Measurements from ENCODE around the gene PTPN13.
A peak's percentile ranks its signal among the peaks of the same experiment; 100 is the strongest.

The PTPN13 gene, protein sequence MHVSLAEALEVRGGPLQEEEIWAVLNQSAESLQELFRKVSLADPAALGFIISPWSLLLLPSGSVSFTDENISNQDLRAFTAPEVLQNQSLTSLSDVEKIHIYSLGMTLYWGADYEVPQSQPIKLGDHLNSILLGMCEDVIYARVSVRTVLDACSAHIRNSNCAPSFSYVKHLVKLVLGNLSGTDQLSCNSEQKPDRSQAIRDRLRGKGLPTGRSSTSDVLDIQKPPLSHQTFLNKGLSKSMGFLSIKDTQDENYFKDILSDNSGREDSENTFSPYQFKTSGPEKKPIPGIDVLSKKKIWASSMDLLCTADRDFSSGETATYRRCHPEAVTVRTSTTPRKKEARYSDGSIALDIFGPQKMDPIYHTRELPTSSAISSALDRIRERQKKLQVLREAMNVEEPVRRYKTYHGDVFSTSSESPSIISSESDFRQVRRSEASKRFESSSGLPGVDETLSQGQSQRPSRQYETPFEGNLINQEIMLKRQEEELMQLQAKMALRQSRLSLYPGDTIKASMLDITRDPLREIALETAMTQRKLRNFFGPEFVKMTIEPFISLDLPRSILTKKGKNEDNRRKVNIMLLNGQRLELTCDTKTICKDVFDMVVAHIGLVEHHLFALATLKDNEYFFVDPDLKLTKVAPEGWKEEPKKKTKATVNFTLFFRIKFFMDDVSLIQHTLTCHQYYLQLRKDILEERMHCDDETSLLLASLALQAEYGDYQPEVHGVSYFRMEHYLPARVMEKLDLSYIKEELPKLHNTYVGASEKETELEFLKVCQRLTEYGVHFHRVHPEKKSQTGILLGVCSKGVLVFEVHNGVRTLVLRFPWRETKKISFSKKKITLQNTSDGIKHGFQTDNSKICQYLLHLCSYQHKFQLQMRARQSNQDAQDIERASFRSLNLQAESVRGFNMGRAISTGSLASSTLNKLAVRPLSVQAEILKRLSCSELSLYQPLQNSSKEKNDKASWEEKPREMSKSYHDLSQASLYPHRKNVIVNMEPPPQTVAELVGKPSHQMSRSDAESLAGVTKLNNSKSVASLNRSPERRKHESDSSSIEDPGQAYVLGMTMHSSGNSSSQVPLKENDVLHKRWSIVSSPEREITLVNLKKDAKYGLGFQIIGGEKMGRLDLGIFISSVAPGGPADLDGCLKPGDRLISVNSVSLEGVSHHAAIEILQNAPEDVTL (N-terminal part only)
- 1.2 to 19.2 (median 7.5) reads per million in 17 experiments for total RNA-seq

- peak; percentile 90 to 92 (median 90) for DNase-seq
Observed at GRCh38 chr4:86593688-86594558, at the start of gene PTPN13. PTPN13 (plus strand) TSS chr4:86594315; CDS start chr4:86635257, 40,942 bp downstream.

DNA sequence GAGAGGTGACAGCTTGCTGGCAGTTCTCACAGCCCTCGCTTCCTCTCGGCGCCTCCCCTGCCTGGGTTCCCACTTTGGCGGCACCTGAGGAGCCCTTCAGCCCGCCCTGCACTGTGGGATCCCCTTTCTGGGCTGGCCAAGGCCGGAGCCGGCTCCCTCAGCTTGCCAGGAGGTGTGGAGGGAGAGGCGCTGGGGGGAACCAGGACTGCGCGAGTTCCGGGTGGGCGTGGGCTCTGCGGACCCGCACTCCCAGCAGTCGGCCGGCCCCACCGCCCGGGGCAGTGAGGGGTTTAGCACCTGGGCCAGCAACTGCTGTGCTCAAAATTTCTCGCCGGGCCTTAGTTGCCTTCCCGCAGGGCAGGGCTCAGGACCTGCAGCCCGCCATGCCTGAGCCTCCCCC, 47.0 kb upstream of the PTPN13 start:
- no peak for DNase-seq

DNA sequence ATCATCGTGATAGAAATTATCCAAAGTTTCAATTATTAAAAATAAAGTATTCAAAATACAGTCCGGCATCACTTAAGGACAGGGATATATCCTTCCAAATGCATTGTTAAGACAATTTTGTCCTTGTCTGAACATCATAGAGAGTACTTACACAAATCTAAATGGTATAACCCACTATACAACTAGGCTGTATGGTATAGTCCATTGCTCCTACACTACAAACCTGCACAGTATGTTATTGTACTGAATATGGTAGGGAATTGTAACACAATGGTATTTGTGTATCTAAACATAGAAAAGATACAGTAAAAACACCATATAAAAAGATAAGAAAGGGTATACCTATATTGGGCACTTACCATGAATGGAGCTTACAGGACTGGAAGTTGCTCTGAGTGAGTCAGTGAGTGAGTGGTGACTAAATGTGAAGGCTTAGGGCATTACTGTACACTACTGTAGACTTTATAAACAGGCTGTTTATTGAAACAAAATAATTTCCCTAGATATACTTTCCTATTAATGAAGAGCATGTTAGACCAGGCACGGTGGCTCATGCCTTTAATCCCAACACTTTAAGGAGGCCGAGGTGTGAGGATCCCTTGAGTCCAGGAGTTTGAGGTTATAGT, 44.8 kb upstream of the PTPN13 start:
- DNase-seq: no peak

DNA sequence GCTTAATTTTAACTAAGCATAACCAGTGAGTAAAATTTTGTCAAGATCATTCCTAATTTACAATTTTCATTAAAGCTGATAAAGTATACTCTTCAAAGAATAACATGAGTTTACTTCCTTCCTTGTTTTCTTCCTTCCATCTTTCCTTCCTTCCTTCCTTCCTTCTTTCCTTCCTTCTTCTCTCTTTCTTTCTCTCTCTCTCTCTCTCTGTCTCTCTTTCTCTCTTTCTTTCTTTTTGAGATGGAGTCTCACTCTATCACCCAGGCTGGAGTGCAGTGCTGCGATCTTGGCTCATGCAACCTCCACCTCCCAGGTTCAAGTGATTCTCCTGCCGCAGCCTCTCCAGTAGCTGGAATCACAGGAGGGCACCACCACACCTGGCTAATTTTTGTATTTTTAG, 42.7 kb upstream of the PTPN13 start:
- DNase-seq: no peak

- peak; percentile 32 to 74 (median 58) for DNase-seq
Observed at GRCh38 chr4:86554646-86555045, 39.5 kb upstream of the PTPN13 start.

DNA sequence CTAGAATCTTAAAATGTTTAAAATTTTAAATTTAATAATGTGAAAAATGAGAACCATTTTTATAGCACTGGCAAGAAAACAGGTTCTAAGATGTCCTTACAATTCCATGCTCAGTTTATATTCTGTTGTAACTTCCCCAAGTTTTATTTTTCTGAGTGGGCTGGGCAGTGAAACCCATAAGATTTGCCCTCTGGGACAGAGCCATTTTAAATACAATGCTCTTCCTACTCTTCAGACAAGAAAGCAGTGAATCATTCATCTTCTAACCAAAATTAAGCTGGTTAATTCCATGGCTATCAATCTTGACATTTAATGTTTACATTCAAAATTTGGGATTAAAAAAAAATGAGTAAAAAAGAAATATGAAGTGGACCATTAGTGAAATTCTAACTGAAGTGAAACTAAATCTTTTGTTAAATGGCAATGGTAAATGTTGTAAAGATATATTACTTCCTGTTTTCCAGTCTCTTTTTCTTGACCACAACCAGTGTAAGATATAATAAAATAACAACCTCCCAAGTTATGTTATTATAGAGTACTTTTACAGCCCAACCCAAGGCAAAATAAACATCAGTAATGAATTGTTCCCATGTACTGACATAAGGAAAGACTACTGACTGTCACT, 37.2 kb upstream of the PTPN13 start:
- peak; percentile 32 to 72 (median 54) for DNase-seq

DNA sequence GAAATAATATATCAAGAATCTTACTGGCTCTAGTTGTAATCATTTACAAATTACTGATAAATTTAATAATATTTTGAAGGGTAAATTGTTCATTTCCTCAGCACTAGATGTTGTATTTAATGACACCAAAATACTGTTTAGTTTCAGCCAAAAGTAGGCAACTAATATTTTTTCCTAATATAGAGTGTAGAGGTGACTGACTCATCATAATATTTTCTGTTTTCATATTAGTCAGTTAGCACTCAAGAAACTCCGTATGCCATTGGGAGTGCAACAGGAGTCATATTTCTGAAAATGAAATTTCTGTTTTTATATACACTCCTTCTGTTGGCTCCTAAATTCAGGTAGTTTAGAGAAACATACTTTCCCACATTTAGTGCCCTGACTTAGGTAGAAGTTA, 36.6 kb upstream of the PTPN13 start:
- no peak for DNase-seq

GRCh38 chr4:86558258-86558657, 35.9 kb upstream of the PTPN13 start:
- no peak for DNase-seq

GRCh38 chr4:86558797-86559196, 35.3 kb upstream of the PTPN13 start:
- DNase-seq: no peak

DNA sequence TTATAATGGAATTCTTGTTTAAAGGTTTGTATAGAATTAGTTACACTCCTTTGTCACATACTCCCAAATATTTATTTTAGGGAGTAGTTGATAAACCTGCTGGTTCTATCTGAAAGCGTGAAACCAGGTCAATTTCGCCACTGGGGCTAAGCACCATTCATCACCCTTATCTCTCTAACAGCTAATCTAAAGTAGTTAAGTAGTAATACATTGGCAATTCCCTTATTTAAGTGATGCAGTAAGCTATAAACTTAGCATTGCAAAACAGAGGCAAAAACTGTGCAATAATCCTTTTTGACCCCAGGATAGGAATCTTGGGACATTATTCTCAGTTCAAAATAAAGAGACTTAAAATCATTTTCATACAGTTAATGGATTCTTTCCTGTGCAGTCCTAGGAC, 33.7 kb upstream of the PTPN13 start:
- DNase-seq: no peak

GRCh38 chr4:86561256-86561655, 32.9 kb upstream of the PTPN13 start:
- DNase-seq: peak in 2 of 4 experiments; percentile 21 to 30

- no peak for DNase-seq
Observed at GRCh38 chr4:86563416-86563815, 30.7 kb upstream of the PTPN13 start.

- DNase-seq: peak in 3 of 4 experiments; percentile 26 to 29 (median 28)
Observed at GRCh38 chr4:86564795-86565194, 29.3 kb upstream of the PTPN13 start.

DNA sequence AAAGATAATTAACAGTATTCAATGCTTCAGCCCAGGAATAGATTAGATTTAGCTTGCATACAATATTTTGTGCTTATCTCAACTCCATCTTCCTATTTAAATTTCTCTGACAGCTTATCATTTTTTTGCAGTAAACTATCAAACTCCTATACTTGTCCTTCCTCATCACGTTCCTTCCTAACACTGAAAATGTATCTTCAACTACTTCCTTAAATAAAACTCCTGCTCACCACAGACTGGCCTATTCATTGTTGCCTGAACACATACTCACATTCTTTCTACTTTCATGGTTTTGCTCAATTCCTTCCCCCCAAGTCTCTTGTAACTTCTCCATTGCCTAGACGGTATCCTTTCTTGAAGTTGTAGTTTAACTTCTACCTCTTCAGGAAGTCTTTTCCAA, 28.5 kb upstream of the PTPN13 start:
- DNase-seq: peak in 2 of 4 experiments; percentile 46 to 50

DNA sequence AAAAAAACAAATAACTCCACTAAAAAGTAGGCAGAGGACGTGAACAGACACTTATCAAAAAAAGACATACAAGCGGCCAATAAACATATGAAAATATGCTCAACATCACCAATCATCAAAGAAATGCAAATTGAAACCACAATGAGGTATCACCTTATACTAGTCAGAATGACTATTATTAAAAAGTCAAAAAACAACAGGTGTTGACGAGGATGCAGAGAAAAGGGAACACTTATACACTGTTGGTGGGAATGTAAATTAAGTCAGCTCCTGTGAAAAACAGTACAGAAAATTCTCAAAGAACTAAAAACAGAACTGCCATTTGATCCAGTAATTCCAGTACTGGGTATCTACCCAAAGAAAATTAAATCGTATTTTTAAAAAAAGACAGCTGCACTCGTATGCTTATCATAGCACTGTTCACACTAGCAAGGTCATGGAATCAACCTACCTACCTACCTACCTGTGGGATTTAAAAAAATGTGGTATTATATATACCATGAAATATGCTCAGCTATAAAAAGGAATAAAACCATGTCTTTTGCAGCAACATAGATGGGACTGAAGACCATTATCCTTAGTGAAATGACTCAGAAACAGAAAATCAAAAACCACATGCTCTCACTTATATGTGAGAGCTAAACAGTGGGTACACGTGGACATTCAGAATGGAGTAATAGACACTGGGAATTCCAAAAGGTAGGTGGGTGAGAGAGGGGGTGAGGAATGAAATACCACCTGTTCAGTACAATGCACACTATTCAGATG, 24.8 kb upstream of the PTPN13 start:
- DNase-seq: no peak

GRCh38 chr4:86579941-86580340, 14.2 kb upstream of the PTPN13 start:
- DNase-seq: no peak

DNA sequence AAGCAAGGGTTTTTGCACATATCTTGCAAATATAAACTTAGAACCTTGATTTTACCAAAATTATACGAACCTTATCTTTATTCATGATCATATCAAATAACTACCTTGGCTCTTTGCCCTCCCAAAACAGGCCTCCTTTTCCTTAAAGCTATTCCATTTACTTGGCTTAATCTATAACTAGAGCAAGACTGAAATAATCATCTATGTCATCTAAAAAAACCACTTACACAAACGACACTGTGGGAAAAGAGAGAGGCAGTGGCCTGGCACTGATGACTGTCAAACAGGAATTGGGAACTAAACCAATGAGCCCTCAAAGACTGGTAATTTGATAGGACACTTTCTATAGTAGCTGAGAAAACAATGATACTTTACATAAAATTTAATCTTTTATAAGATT, 11.7 kb upstream of the PTPN13 start:
- peak in 2 of 4 experiments; percentile 10 to 22 for DNase-seq

DNA sequence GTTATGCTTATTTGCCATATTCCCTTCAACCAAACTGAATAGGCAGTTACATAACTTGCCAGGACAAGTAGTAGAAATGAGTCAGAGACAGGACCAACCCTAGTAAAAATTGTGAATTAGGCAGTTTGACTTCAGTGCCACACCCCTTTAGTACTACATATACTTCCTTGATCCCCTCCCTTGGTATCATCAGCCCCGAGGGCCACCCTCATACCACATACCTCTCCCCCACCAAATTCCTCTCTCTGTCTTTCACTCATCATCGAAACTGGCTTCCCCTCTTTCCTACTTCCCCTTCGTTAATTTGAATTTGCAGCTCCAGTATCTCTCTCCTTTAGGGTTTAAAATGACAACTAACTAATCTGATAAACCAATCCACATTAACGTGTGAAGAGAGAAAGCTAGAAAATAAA, 7.9 kb upstream of the PTPN13 start:
- DNase-seq: peak; percentile 23 to 57 (median 42)

- DNase-seq: peak; percentile 9 to 55 (median 38)
Observed at GRCh38 chr4:86586626-86587380, 7.3 kb upstream of the PTPN13 start.

Data from suppressor macrophage (primary cell).